NCI-H146 treated with DMSO at 0.1 percent for 48 hours (cell line): ENCODE measurements around the gene GLIS2.
"Not testable (repeated sequence)": the region's sequence is repeated elsewhere in the genome, so short reads cannot be mapped to it uniquely, and the experiment has no call there.

Experiments
- DNase-seq: peaks from one replicate; lab custom pipeline; 2025; ENCODE audit not compliant: unreplicated experiment; lab: John Stamatoyannopoulos, UW

Gene GLIS2

DNA sequence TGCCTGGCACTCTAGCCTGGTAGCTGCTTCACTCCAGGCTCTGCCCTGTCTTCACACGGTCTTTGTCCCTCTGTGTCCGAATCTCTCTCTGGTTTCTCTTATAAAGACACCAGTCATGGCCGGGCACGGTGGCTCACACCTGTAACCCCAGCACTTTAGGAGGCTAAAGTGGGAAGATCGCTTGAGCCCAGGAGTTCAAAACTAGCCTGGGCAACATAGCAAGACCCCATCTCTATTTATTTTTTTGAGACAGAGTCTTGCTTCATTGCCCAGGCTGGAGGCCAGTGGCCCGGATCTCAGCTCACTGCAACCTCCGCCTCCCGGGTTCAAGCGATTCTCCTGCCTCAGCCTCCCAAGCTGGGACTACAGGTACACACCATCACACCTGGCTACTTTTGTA lies 17.8 kb downstream of the GLIS2 start:
- DNase-seq: not testable (repeated sequence)

DNA sequence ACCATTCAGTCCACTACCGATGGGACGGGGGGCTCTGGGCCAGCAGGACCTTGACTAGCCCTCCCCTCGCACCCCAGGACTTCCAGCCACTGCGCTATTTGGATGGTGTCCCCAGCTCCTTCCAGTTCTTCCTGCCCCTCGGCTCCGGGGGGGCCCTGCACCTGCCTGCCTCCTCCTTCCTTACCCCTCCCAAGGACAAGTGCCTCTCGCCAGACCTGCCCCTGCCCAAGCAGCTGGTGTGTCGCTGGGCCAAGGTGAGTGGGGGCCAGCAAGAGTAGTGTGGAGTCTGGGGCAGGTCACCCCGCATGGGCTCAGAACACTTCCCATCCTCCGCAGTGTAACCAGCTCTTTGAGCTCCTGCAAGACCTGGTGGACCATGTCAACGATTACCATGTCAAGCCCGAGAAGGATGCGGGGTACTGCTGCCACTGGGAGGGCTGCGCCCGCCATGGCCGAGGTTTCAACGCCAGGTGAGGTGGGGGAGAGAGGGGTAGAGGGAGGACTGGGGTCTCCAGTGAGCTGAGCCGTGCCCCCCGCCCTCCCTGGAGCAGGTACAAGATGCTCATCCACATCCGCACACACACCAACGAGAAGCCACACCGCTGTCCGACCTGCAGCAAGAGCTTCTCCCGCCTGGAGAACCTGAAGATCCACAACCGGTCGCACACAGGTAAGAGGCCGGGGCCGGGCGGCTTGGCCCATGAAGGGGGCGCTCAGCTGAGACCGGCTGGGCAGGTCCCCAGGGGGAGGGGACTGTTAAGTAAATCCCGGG lies 19.0 kb downstream of the GLIS2 start:
- DNase-seq: no peak

DNA sequence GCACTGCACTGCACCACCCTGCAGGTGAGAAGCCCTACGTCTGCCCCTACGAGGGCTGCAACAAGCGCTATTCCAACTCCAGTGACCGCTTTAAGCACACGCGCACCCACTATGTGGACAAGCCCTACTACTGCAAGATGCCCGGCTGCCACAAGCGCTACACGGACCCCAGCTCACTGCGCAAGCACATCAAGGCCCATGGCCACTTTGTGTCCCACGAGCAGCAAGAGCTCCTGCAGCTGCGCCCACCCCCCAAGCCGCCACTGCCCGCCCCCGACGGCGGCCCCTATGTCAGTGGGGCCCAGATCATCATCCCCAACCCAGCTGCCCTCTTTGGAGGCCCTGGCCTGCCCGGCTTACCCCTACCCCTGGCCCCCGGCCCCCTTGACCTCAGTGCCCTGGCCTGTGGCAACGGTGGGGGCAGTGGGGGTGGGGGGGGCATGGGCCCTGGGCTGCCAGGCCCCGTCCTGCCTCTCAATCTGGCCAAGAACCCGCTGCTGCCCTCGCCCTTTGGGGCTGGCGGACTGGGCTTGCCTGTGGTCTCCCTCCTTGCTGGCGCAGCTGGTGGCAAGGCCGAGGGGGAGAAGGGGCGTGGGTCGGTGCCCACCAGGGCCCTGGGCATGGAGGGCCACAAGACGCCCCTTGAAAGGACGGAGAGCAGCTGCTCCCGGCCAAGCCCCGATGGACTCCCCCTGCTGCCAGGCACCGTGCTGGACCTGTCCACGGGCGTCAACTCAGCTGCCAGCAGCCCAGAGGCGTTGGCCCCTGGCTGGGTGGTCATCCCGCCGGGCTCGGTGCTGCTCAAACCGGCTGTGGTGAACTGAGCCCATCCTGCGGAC lies 21.1 kb downstream of the GLIS2 start:
- DNase-seq: no peak

GRCh38 chr16:4337540-4338088 lies 21.7 kb downstream of the GLIS2 start:
- DNase-seq: no peak

DNA sequence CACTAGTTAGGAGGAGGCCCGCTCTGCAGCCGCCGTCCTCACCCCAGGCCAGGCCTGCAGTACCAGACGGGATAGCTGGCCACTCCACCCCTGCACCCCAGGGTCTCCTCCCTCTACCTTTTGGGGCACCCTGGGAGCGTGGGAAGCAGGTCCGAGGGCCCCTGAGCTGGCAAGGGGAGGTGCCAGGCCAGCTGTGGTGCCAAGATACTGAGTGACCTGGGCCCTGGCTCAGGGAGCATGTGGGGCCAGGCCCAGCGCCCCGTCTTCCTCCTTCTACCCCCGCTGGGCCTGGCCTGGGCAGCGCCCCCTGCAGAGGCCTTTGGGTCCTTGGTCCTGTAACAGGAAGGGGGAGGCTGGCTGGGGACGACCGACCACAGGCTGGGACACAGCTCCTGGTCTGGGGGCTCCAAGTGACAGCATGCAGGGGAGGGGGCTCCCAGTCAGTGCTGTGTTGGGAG lies 22.3 kb downstream of the GLIS2 start:
- DNase-seq: no peak

DNA sequence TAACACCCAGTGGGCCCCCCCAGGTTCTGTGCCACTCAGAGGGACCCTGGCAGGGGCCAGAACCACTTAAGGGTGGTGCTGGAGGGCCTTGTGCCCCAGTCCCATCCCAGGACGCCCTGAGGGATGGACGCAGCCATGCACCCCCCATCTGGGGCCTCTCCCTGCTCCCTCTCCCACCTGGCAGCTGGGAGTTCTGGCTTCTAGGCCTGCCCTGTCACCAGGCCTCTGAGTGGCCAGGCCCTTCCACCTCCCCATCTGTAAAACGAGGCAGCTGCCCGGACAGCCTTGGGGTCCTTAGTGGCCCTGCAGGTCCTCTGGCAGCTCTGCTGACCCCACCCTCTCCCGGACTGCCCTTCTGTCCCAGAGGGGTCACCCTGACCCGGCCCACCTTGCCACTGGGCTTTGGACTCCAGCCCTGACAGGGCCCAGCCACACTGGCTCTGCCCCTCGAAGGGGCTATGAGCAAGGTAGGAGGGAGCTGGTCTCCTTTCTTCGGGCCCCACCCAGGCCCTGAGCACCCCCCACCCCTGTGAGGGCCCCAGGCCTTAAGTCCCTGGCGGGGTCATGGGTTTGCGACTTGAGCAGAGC lies 22.9 kb downstream of the GLIS2 start:
- DNase-seq: no peak

GRCh38 chr16:4339455-4339854 lies 23.6 kb downstream of the GLIS2 start:
- DNase-seq: no peak

DNA sequence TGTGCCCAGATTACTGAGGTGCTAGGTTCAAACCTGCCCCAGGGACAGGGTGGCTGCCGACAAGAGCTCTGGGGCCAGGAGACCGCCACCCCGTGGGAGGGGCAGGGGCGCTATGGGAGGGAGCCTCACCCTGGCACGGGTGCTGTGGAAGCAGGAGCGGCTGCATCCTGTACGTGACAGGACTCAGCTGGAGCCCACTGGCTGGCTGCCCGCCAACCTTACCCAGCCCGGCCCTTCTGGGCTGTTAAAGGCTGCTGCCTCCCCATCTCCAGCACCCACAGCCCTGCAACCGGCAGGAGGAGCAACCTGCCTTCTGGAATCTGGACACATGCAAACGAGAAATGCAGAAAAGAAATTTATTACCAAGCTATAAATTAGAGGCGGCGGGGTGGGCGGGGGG lies 24.0 kb downstream of the GLIS2 start:
- no peak for DNase-seq

DNA sequence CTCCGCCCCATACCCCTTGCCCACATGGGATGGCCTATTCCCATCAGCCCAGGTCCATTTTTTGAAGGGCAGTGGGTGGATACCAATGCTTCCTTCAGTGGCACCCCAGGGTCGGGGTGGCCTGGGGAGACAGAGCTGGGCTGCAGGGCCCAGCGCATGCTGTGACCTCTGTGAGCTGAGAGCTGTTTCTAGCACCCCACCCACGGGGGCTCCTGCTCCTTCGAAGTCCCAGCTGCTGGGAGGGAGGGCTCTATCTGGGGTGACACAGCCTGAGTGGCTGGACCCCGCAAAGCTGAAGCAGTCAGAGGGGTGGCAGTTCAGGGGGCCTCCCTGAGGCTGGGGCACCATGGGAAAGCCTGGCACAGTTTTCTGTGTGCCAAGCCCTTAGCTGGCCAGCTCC lies 24.6 kb downstream of the GLIS2 start:
- DNase-seq: no peak

GRCh38 chr16:4341250-4341649 lies 25.4 kb downstream of the GLIS2 start:
- DNase-seq: no peak

DNA sequence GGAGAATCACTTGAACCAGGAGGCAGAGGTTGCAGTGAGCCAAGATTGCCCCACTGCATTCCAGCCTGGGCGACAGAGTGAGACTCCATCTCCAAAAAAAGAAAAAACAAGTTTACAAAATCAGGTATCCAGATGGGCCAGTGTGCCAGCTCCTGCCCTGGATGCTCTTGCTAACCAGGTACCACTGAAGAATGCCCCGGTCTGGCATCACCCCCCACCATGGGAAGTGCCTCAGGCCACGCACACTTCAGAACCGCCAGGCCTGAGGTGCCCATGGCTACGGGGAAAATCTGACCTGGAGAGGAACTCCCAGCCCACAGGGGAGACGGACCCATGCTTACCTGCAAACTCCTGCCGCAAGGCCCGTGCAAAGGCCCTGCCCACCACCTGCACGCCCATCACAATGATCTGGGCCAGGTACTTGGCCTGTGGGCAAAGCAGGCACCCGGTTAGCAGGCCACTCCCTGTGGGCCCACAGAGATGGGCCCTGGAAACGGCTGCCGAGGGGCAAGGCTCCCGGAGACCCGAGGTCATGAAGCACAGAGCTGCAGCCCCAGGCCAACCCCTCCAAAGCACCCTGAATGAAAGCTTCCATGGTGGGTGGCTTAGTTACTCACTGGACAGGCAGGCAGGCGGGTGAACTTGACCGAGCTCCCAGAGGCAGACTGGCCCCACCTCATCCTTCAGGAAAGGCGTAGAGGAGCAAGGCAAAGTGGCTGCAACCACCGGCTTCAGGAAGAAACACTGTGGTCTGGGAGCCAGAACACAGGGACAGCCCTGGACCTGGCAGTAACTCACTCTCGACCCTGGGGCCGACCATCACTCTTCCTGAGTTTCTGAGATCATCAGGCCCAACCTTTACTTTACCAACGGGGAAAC lies 27.2 kb downstream of the GLIS2 start:
- DNase-seq: no peak

DNA sequence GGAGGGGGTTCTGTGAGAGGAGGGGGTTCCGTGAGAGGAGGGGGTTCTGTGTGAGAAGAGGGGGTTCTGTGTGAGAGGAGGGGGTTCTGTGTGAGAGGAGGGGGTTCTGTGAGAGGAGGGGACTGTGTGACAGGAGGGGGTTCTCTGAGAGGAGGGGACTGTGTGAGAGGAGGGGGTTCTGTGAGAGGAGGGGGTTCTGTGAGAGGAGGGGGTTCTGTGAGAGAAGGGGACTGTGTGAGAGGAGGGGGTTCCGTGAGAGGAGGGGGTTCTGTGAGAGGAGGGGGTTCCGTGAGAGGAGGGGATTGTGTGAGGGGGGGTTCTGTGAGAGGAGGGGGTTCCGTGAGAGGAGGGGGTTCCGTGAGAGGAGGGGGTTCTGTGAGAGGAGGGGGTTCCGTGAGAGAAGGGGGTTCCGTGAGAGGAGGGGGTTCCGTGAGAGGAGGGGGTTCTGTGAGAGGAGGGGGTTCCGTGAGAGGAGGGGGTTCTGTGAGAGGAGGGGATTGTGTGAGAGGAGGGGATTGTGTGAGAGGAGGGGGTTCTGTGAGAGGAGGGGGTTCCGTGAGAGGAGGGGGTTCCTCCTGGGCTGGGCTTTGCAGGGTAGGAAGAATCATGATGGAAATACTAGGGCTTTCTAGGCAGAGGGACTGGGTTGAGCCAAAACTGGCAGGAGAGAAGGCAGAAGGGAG lies 28.6 kb downstream of the GLIS2 start:
- not testable (repeated sequence) for DNase-seq

- DNase-seq: peak; percentile 83
Observed at GRCh38 chr16:4344983-4345835, 29.3 kb downstream of the GLIS2 start.

GRCh38 chr16:4345836-4346781 lies 30.2 kb downstream of the GLIS2 start:
- DNase-seq: peak; percentile 75

DNA sequence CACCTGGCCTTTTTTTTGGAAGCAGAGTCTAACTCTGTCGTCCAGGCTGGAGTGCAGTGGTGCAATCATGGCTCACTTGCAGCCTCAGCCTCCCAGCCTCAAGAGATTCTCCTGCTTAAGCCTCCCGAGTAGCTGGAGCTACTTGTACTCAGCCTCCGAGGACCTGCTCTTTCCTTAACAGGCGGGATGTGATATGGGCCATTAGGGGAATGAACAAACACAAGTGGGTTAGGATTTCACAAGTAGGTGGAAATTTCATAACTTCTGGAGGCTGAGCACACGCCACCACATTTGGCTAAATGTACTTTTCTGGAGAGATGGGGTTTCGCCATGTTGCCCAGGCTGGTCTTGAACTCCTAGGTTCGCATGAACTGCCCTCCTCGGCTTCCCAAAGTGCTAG lies 31.1 kb downstream of the GLIS2 start:
- DNase-seq: no peak

GRCh38 chr16:4347765-4348509 lies 32.1 kb downstream of the GLIS2 start:
- DNase-seq: no peak

GRCh38 chr16:4349332-4349731 lies 33.5 kb downstream of the GLIS2 start:
- no peak for DNase-seq
